Type B pancreatic cell (in vitro differentiated cells): Measurements from ENCODE around the gene LRRN2. TPM values are rescaled to one million over a fixed set of nuclear protein-coding genes. Genes with fewer than 3 reads are reported as not detected.
"Not testable (repeated sequence)": the region's sequence is repeated elsewhere in the genome, so short reads cannot be mapped to it uniquely, and the experiment has no call there.

ENCODE experiments used
- DNase-seq: peaks from one replicate; pipeline ENCODE4 v3.0.0; 2021; ENCODE audit warnings: mixed read lengths; ENCODE audit not compliant: unreplicated experiment; ENCODE audit errors: extremely low spot score
- H3K27ac Mint-ChIP-seq: 2 replicates; pipeline ENCODE4 v1.8.0; 2021; ENCODE audit warnings: mild to moderate bottlenecking, mixed read lengths
- H3K27me3 Mint-ChIP-seq: 2 replicates; pipeline ENCODE4 v1.8.0; 2021; ENCODE audit warnings: mixed read lengths
- H3K36me3 Mint-ChIP-seq: 2 replicates; pipeline ENCODE4 v1.8.0; 2021; ENCODE audit warnings: mixed read lengths
- H3K4me1 Mint-ChIP-seq: one replicate; pipeline ENCODE4 v1.8.0; 2021; ENCODE audit warnings: mixed read lengths; ENCODE audit not compliant: unreplicated experiment
- H3K4me3 Mint-ChIP-seq: 2 replicates; pipeline ENCODE4 v1.8.0; 2021; ENCODE audit warnings: mild to moderate bottlenecking, mixed read lengths
- H3K9me3 Mint-ChIP-seq: 2 replicates; pipeline ENCODE4 v1.8.0; 2021; ENCODE audit warnings: mixed read lengths
- total RNA-seq: library from RNA; stranded (reverse); gene quantifications from 2 replicates; pipeline ENCODE4 v1.2.1, GENCODE V29; 2021; ENCODE audit warnings: low replicate concordance
- TF ChIP-seq, protein P1 (sequence below): fragments of 200-600 bp; sonication (generic); conservative IDR thresholded peaks from 2 replicates; pipeline ENCODE4 v1.5.0; 2021; ENCODE audit warnings: antibody characterized with exemption, mild to moderate bottlenecking

LRRN2 gene
- total RNA-seq, 1 donor from 2014 or later, result 19.0 TPM

DNA sequence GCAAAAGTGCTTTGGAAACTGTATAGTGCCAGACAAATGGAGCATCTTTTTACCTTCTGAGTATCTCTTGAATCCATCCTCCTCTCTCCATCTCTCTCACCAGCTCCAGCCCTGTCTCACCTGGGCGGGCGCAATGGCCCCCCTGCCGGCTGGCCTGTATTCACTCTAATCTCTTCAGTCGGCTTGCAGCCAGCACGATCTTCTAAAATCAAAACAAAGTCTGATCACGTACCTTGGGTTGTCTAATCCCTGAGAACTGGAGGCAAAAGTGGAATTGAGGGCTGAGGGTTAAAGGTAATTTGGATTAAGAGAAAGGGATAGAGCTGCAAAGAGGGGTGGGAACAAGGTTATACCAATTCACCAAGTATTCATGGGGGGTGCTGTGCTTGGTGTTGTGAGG, 46.0 kb upstream of the LRRN2 start:
- TF ChIP-seq, protein P1, sequence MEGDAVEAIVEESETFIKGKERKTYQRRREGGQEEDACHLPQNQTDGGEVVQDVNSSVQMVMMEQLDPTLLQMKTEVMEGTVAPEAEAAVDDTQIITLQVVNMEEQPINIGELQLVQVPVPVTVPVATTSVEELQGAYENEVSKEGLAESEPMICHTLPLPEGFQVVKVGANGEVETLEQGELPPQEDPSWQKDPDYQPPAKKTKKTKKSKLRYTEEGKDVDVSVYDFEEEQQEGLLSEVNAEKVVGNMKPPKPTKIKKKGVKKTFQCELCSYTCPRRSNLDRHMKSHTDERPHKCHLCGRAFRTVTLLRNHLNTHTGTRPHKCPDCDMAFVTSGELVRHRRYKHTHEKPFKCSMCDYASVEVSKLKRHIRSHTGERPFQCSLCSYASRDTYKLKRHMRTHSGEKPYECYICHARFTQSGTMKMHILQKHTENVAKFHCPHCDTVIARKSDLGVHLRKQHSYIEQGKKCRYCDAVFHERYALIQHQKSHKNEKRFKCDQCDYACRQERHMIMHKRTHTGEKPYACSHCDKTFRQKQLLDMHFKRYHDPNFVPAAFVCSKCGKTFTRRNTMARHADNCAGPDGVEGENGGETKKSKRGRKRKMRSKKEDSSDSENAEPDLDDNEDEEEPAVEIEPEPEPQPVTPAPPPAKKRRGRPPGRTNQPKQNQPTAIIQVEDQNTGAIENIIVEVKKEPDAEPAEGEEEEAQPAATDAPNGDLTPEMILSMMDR, result no peak
- Mint-ChIP-seq H3K27me3 (peaks cover 71% of the 10 kb centered on the region), H3K4me3 (no peak overlapping the region), H3K9me3 (no peaks in the 10 kb centered on the region), H3K36me3 (no peaks in the 10 kb centered on the region), H3K4me1 (peaks cover 2% of the 10 kb centered on the region), H3K27ac (no peak overlapping the region)
- no peak for DNase-seq

DNA sequence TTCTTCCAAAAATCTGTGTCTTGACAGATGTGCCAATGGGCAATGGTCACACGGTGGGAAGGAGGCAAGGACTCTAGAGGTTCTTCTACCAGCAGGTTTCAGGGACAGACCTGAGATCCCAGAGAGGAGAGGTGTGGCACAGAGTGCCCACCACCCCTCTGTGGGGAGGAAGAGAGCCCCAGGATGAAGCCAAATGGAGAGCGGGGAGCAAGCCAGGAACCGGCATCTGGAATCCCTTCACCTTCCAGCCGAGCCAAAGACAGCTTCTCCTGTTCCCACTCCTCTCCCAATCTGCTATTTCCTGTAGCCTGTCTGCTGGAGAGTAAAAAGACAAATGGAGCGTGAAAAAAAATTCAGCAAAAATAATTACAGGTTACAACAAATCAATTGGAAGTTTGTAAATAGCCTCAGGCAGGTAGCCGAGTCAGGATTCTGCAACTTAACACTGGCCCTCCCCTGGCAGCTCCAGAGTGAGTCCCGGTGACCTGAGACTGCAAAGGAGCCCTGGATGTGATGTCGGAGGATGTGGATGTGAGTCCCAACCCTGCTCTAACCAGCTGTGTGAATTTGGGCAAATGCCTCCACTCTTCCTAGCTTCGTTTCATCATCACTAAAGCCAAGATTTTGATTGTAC, 45.4 kb upstream of the LRRN2 start:
- Mint-ChIP-seq H3K4me3 (no peak overlapping the region), H3K4me1 (peaks cover 5% of the 10 kb centered on the region), H3K27ac (no peak overlapping the region), H3K36me3 (no peaks in the 10 kb centered on the region), H3K27me3 (peaks cover 72% of the 10 kb centered on the region), H3K9me3 (no peaks in the 10 kb centered on the region)
- no peak for DNase-seq
- TF ChIP-seq, protein P1, result no peak

DNA sequence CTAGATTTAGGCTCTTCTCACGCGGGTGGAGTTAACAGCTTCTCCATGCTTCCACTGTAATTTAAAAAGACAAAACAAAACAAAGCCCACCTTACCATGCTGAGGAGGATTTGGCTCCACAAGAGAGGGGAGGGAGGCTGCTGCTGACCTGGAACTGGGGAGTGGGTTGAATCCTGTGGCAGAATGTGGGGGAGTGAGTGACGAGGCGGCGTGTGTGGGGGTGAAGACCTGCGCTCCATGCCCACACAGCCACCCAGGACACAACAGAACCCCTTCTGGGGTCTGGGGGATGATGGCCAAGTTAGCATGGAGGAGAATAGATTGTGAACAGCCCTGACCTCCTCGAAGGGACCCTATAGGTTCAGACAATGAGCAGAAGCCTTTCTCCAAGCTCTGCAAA, 44.0 kb upstream of the LRRN2 start:
- H3K27me3 Mint-ChIP-seq, result peaks cover 73% of the 10 kb centered on the region
- H3K27ac Mint-ChIP-seq, result no peak overlapping the region
- peaks cover 5% of the 10 kb centered on the region for H3K4me1 Mint-ChIP-seq
- H3K36me3 Mint-ChIP-seq, result no peaks in the 10 kb centered on the region
- no peak overlapping the region for H3K4me3 Mint-ChIP-seq
- TF ChIP-seq, protein P1, result no peak
- DNase-seq, result no peak
- H3K9me3 Mint-ChIP-seq, result no peaks in the 10 kb centered on the region

DNA sequence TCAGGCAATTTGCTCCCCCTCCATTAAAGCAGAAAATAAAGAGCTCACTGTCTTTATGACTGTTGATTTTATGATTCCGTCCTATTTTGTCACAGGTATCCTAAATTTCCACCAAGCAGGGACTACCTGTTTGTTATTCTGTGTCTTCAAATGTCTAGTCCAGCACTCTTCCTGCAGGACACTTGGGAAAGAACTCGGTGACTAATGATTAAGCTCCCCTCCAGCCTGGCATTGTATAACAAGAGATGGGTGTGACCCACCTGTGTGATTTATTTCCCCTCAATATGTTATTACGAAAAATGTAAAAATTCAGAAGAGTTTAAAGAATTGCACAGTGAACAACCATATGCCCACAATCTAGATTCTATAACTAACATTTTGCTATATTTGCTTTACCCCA, 42.9 kb upstream of the LRRN2 start:
- no peak overlapping the region for H3K27ac Mint-ChIP-seq
- no peaks in the 10 kb centered on the region for H3K36me3 Mint-ChIP-seq
- no peak for DNase-seq
- H3K4me3 Mint-ChIP-seq, result no peak overlapping the region
- TF ChIP-seq, protein P1, result no peak
- peaks cover 5% of the 10 kb centered on the region for H3K4me1 Mint-ChIP-seq
- H3K9me3 Mint-ChIP-seq, result no peaks in the 10 kb centered on the region
- peaks cover 62% of the 10 kb centered on the region for H3K27me3 Mint-ChIP-seq

DNA sequence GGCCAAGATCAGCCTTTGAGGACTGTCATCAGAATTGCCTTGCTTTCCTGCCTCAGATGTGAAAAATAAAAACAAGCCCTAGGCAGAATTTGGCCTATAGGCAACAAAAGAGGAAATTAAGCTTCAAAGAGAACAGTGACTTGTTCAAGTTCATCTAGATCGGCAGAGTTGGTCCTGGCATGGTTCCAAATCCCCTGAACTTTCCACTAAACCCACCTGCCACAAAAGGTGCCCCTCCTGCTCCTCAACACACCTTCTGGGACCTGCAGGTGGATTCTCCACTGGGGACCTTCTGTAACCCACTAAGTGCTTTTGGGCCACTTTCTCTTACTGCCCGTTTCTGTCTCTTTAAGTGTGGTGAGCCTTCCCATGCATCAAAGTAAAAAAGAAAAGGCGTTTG, 42.5 kb upstream of the LRRN2 start:
- no peaks in the 10 kb centered on the region for H3K36me3 Mint-ChIP-seq
- no peak for DNase-seq
- no peak overlapping the region for H3K4me3 Mint-ChIP-seq
- H3K27me3 Mint-ChIP-seq, result peaks cover 58% of the 10 kb centered on the region
- TF ChIP-seq, protein P1, result no peak
- no peak overlapping the region for H3K27ac Mint-ChIP-seq
- peaks cover 5% of the 10 kb centered on the region for H3K4me1 Mint-ChIP-seq
- H3K9me3 Mint-ChIP-seq, result no peaks in the 10 kb centered on the region

DNA sequence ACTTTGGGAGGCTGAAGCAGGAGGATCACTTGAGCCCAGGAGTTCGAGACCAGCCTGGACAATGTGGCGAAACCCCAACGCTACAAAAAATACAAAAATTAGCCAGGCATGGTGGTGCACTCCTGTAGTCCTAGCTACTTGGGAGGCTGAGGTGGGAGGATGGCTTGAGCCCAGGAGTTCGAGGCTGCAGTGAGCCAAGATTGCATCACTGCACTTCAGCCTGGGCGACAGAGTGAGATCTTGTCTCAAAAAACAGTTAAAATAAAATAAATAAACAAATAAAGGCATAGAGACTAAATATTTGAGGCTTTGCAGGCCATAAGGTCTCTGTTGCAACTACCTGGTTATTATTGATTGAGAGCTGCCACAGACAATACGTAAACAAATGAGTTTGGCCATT, 41.9 kb upstream of the LRRN2 start:
- H3K4me3 Mint-ChIP-seq, DNase-seq, H3K36me3 Mint-ChIP-seq, H3K9me3 Mint-ChIP-seq, H3K27ac Mint-ChIP-seq, H3K4me1 Mint-ChIP-seq: not testable (repeated sequence)
- H3K27me3 Mint-ChIP-seq, result peaks cover 52% of the 10 kb centered on the region
